Measurements from ENCODE around the gene SPATA20. TPM values are rescaled to one million over a fixed set of nuclear protein-coding genes. Genes with fewer than 3 reads are reported as not detected.

SPATA20 gene
- total and polyA plus RNA-seq, 2 of the 4 experiments (the other 2 are of a cell fraction), result 17.0 to 35.0 TPM

DNA sequence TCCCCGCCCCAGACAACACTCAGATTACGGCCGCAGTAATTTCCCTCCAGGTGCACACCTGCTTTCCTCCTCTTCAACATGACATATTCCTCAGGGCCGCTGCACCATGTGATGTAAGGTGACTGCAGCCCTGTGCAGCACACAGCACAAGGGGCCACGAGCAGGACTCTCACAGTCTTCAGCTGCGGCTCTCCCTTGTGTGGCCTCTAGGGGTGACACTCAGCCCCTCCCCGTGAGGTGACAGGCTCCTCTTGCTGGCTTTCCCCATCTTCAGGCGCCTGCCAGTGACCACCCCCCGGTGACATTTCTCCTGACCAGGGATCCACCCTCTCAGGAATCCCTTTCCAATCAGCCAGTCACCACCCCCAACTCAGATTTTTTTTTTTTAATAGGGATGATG, 56.4 kb downstream of the SPATA20 start:
- in situ Hi-C loops (cut with MboI; ENCODE audit: low sequenced_read_pairs) (no loop called here), dilution Hi-C loops (cut with HindIII; ENCODE audit: low sequenced_read_pairs, unreplicated experiment) (no loop called here), intact Hi-C loops (cut with micrococcal nuclease) (no loop called here)
- Histone ChIP-seq H3K56ac (ENCODE audit: extremely low read depth, insufficient read depth, low read length) (no peak overlapping the region), H2BK15ac (ENCODE audit: low read depth, low read length) (no peak overlapping the region), H3K4me2 (ENCODE audit: low read depth, low read length) (no peak overlapping the region), H3K36me3 (ENCODE audit: control insufficient read depth, insufficient read depth, low read length) (no peaks in the 10 kb centered on the region), H3K79me1 (ENCODE audit: low read depth in 1 of 2, low read length in 2 of 2) (no peaks in the 10 kb centered on the region), H3K18ac (ENCODE audit: low read depth, low read length) (no peak overlapping the region), H4K5ac (ENCODE audit: low read depth, low read length) (no peak overlapping the region), H3K27me3 (ENCODE audit: control insufficient read depth, insufficient read depth, low read length) (peaks cover 57% of the 10 kb centered on the region), H2AK9ac (replicated peaks; ENCODE audit: low read depth, low read length, poor library complexity) (no peak overlapping the region), H4K8ac (ENCODE audit: low read depth in 2 of 2, low read length in 2 of 2) (no peak overlapping the region), H3K14ac (replicated peaks; ENCODE audit: low read depth, low read length) (no peak overlapping the region), H4K20me1 (ENCODE audit: insufficient read depth, low read length) (no peaks in the 10 kb centered on the region), H3K4me3 (ENCODE audit: insufficient read depth, low read depth, low read length) (no peak overlapping the region), H3K9me3 (ENCODE audit: control insufficient read depth, insufficient read depth, low read length) (no peaks in the 10 kb centered on the region), H2BK20ac (ENCODE audit: low read depth, low read length) (no peak overlapping the region), H2AFZ (replicated peaks; ENCODE audit: low read length, poor library complexity) (no peak overlapping the region), H3K4me1 (ENCODE audit: control insufficient read depth, insufficient read depth, low read length) (peaks cover 8% of the 10 kb centered on the region; the same call in 1 of the 2 replicates), H2BK120ac (ENCODE audit: low read depth, low read length) (no peak overlapping the region), H3K9ac (ENCODE audit: low read depth, low read length) (no peak overlapping the region), H3K27ac (ENCODE audit: insufficient read depth, low read length) (no peak overlapping the region), H3K9me1 (ENCODE audit: insufficient read depth, low read length) (no peaks in the 10 kb centered on the region), H2BK5ac (ENCODE audit: low read depth, low read length, poor library complexity, severe bottlenecking) (no peak overlapping the region), H3K4ac (ENCODE audit: low read depth, low read length) (no peak overlapping the region), H4K91ac (ENCODE audit: insufficient read depth, low read depth, low read length) (no peak overlapping the region), H2AK5ac (ENCODE audit: low read depth, low read length) (no peak overlapping the region), H3K23ac (ENCODE audit: low read depth, low read length) (no peak overlapping the region)
- WGBS, 2 experiments (ENCODE audit: extremely low coverage in 2 of 2, insufficient read length in 1 of 2), result 60% methylated on average over 2 of the region's 9 CpGs; no CpG with 5 or more reads in 1 of the 2 experiments
- POLR2A ChIA-PET (ENCODE audit: unreplicated experiment), result no interaction called here
- DNase-seq, result no peak
- BruUV-seq (replicated peaks), result no TSS peak
- TF ChIP-seq, protein P1, sequence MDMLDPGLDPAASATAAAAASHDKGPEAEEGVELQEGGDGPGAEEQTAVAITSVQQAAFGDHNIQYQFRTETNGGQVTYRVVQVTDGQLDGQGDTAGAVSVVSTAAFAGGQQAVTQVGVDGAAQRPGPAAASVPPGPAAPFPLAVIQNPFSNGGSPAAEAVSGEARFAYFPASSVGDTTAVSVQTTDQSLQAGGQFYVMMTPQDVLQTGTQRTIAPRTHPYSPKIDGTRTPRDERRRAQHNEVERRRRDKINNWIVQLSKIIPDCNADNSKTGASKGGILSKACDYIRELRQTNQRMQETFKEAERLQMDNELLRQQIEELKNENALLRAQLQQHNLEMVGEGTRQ (IDR thresholded peaks at IDR 0.05; ENCODE audit: low read depth, low read length), result no peak
- TF ChIP-seq CHD1 (IDR thresholded peaks at IDR 0.05; ENCODE audit: low read depth, low read length), result no peak
- ATAC-seq (ENCODE audit: low read depth), result no peak
- CTCF ChIA-PET, result interaction anchor here (0.5 kb wide), 1 partner anchor 20 kb away, joined by 3 read pairs; no protein-coding TSS in a partner anchor
